HCT116 (cell line): ENCODE data around the gene LAMTOR4. TPM values are rescaled to one million over a fixed set of nuclear protein-coding genes. Genes with fewer than 3 reads are reported as not detected.

ENCODE experiments used
- ATAC-seq: fragments of 200-7000 bp; cut with Tn5 transposase; 2 replicates; pipeline ENCODE4 v1.9.1; 2020; ENCODE audit warnings: mild to moderate bottlenecking, moderate library complexity
- BruUV-seq: library from RNA; stranded (reverse); fragments of 400-500 nt; replicated peaks from 2 replicates; lab custom pipeline; 2021; lab: Mats Ljungman, UMichigan
- CTCF ChIA-PET: fragments of 300-600 bp; sonication (Branson Sonifier 250); formaldehyde crosslinking; loops from one replicate; lab custom pipeline; 2021; ENCODE audit warnings: antibody characterized with exemption; lab: Charles Lee
- POLR2A ChIA-PET: fragments of 300-600, 350-600 bp; sonication (Branson Sonifier 250); formaldehyde crosslinking; loops from one replicate; lab custom pipeline; 2021; ENCODE audit warnings: antibody characterized with exemption; lab: Charles Lee
- RAD21 ChIA-PET, 2 experiments: fragments of 300-600 bp; sonication (Branson Sonifier 250); formaldehyde crosslinking; loops; one replicate each; lab custom pipeline; 2023; ENCODE audit warnings: low total read pairs in 2 of 2; ENCODE audit not compliant: uncharacterized antibody in 2 of 2, unreplicated experiment in 2 of 2, low non-redundant PET in 1 of 2; lab: Charles Lee
- DNase-seq: peaks from one replicate; pipeline ENCODE4 v3.0.0-alpha.2; 2010; ENCODE audit warnings: low read depth, low spot score
- H2AFZ ChIP-seq: fragments of 200-600 bp; shearing (Covaris generic), sonication (generic); 2 replicates; pipeline ENCODE4 v1.6.1; 2017; ENCODE audit warnings: low read depth, mixed run types, mixed read lengths, antibody characterized with exemption, low read length; ENCODE audit not compliant: poor library complexity, severe bottlenecking
- H3K27ac ChIP-seq: 2 replicates; pipeline ENCODE4 v1.5.1; 2012; ENCODE audit warnings: low read depth, low read length
- H3K27me3 ChIP-seq: fragments of 200-600 bp; sonication (generic); 2 replicates; pipeline ENCODE4 v1.6.1; 2016; ENCODE audit warnings: mixed run types, low read length, mixed read lengths; ENCODE audit not compliant: insufficient read depth
- H3K36me3 ChIP-seq, 2 experiments: fragments of 200-500 bp in 1 of 2; fragments of 200-600 bp in 1 of 2; sonication (Bioruptor generic) in 1 of 2; sonication (generic) in 1 of 2; 2 replicates each; pipeline versions ENCODE4 v1.5.1 to v1.6.1; 2014 to 2016; ENCODE audit warnings: low read length in 2 of 2, inconsistent platforms in 1 of 2, mixed read lengths in 1 of 2, mixed run types in 1 of 2; ENCODE audit not compliant: insufficient read depth in 2 of 2, control insufficient read depth in 1 of 2
- H3K4me1 ChIP-seq, 2 experiments: fragments of 200-600 bp in 1 of 2; sonication (generic) in 1 of 2; 2 replicates each; pipeline versions ENCODE4 v1.5.1 to v1.6.1; 2012 to 2017; ENCODE audit warnings: low read length in 2 of 2, inconsistent platforms in 1 of 2, mild to moderate bottlenecking in 1 of 2, mixed read lengths in 1 of 2, mixed run types in 1 of 2, moderate library complexity in 1 of 2; ENCODE audit not compliant: insufficient read depth in 2 of 2, control insufficient read depth in 1 of 2
- H3K4me2 ChIP-seq: fragments of 200-600 bp; sonication (generic); 2 replicates; pipeline ENCODE4 v1.6.1; 2017; ENCODE audit warnings: mixed run types, low read length, mixed read lengths
- H3K4me3 ChIP-seq, 2 experiments: fragments of 200-600 bp in 1 of 2; sonication (generic) in 1 of 2; replicated peaks in 1 of 2; 2 replicates each; pipeline ENCODE4 v1.5.1; 2011 to 2016; ENCODE audit warnings: low read length in 2 of 2, control low read depth in 1 of 2, low read depth in 1 of 2, mild to moderate bottlenecking in 1 of 2, mixed read lengths in 1 of 2, mixed run types in 1 of 2
- H3K79me2 ChIP-seq: fragments of 200-600 bp; sonication (generic); 2 replicates; pipeline ENCODE4 v1.6.1; 2017; ENCODE audit warnings: mild to moderate bottlenecking, mixed run types, low read length, moderate library complexity, mixed read lengths; ENCODE audit not compliant: insufficient read depth
- H3K9ac ChIP-seq: fragments of 200-600 bp; sonication (generic); 2 replicates; pipeline ENCODE4 v1.6.1; 2016; ENCODE audit warnings: low read length, mixed read lengths
- H3K9me2 ChIP-seq: fragments of 200-600 bp; sonication (generic), shearing (Covaris generic); 2 replicates; pipeline ENCODE4 v1.6.1; 2017; ENCODE audit warnings: mixed run types, mild to moderate bottlenecking, moderate library complexity; ENCODE audit not compliant: insufficient read depth
- H3K9me3 ChIP-seq, 2 experiments: fragments of 200-500 bp in 1 of 2; fragments of 200-600 bp in 1 of 2; sonication (Bioruptor generic) in 1 of 2; sonication (generic) in 1 of 2; 2 replicates each; pipeline ENCODE4 v1.6.1; 2014 to 2017; ENCODE audit warnings: low read length in 2 of 2, mixed read lengths in 2 of 2, inconsistent platforms in 1 of 2, low read depth in 1 of 2, mild to moderate bottlenecking in 1 of 2, mixed run types in 1 of 2, moderate library complexity in 1 of 2; ENCODE audit not compliant: control insufficient read depth in 1 of 2, insufficient read depth in 1 of 2
- H4K20me1 ChIP-seq: fragments of 200-600 bp; sonication (generic), shearing (Covaris generic); 2 replicates; pipeline ENCODE4 v1.6.1; 2017; ENCODE audit warnings: mixed run types, mild to moderate bottlenecking, moderate library complexity; ENCODE audit not compliant: insufficient read depth
- CBX3 ChIP-seq: IDR thresholded peaks from 2 replicates; pipeline ENCODE4 v1.6.1; 2012; ENCODE audit warnings: low read depth
- CEBPB ChIP-seq: IDR thresholded peaks from 2 replicates; pipeline ENCODE4 v1.6.1; 2012; ENCODE audit warnings: low read depth
- ELF1 ChIP-seq: IDR thresholded peaks from 2 replicates; pipeline ENCODE4 v1.6.1; 2012; ENCODE audit warnings: low read depth, borderline replicate concordance
- EZH2 ChIP-seq: fragments of 200-600 bp; sonication (generic); IDR thresholded peaks from 2 replicates; pipeline ENCODE4 v1.6.1; 2017; ENCODE audit warnings: antibody characterized with exemption, mixed run types
- FOSL1 ChIP-seq: IDR thresholded peaks from 2 replicates; pipeline ENCODE4 v1.6.1; 2012; ENCODE audit warnings: low read depth
- SIN3A ChIP-seq: IDR thresholded peaks from 2 replicates; pipeline ENCODE4 v1.6.1; 2012; ENCODE audit warnings: low read depth
- YY1 ChIP-seq: IDR thresholded peaks from 2 replicates; pipeline ENCODE4 v1.6.1; 2011; ENCODE audit warnings: low read length, low read depth, moderate library complexity, mild to moderate bottlenecking; ENCODE audit not compliant: insufficient replicate concordance; ENCODE audit errors: extremely low read depth
- ZNF274 ChIP-seq: fragments of 200-500 bp; sonication (Bioruptor generic); IDR thresholded peaks from 2 replicates; pipeline ENCODE4 v1.6.1; 2014; ENCODE audit warnings: mild to moderate bottlenecking, low read depth, low read length, inconsistent platforms
- intact Hi-C: fragments of 100-400 bp; cut with micrococcal nuclease; formaldehyde crosslinking; loops from 2 replicates; pipeline ENCODE4 v1.10.0; 2022
- total RNA-seq: library from RNA; stranded (reverse); gene quantifications from one replicate; pipeline ENCODE4 v1.2.1, GENCODE V29; 2021; ENCODE audit not compliant: unreplicated experiment
- TF ChIP-seq, protein P1 (sequence below), 3 experiments: fragments of 200-600 bp in 1 of 3; sonication (generic) in 1 of 3; IDR thresholded peaks in 2 of 3; conservative IDR thresholded peaks in 1 of 3; 2 replicates each; pipeline ENCODE4 v1.5.1; 2012 to 2017; ENCODE audit warnings: low read depth in 2 of 3, low read length in 2 of 3, antibody characterized with exemption in 1 of 3, borderline replicate concordance in 1 of 3, control low read depth in 1 of 3, mild to moderate bottlenecking in 1 of 3, mixed read lengths in 1 of 3, mixed run types in 1 of 3, moderate library complexity in 1 of 3; ENCODE audit not compliant: insufficient read depth in 1 of 3
- TF ChIP-seq, protein P2 (sequence below): IDR thresholded peaks from 2 replicates; pipeline ENCODE4 v1.6.1; 2012; ENCODE audit warnings: low read depth
- TF ChIP-seq, protein P3 (sequence below): IDR thresholded peaks from 2 replicates; pipeline ENCODE4 v1.6.1; 2011; ENCODE audit warnings: mild to moderate bottlenecking, low read length, moderate library complexity; ENCODE audit not compliant: insufficient replicate concordance; ENCODE audit errors: extremely low read depth
- TF ChIP-seq, protein P4 (sequence below): IDR thresholded peaks from 2 replicates; pipeline ENCODE4 v1.6.1; 2012

Gene LAMTOR4
- total RNA-seq, 1 experiment from 2014 or later: 152 TPM

DNA sequence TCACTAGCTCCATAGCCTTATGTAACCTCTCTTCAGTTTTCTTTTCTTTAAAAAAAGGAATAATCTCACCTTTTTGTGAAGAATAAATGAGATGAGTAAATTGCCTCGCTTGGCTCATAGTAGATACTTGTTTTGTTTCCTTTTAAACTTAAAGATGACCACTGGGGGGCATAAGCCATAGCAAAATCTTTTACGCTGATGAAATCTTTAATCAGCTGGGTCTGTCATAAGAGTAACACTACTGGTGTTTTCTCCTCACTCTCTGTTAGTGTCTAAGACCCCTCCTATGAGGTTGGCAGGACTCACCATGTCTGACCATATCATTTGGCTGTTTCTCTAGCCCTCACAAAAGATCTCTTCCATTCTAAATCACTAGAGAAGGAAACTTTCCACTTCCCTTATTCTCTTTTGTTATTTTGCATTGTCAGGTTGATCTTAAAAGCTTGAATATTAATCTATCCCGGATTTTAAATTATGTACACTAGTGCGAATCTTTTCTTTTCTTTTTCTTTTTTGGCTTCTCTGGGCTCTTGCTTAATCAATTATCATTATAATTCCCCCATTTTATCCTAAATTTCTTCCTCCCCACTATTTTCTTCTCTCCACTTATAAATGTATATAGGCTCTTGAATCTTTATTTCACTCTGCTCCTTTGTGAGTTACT lies 41.5 kb downstream of the LAMTOR4 start (continued):
- TF ChIP-seq, protein P1, sequence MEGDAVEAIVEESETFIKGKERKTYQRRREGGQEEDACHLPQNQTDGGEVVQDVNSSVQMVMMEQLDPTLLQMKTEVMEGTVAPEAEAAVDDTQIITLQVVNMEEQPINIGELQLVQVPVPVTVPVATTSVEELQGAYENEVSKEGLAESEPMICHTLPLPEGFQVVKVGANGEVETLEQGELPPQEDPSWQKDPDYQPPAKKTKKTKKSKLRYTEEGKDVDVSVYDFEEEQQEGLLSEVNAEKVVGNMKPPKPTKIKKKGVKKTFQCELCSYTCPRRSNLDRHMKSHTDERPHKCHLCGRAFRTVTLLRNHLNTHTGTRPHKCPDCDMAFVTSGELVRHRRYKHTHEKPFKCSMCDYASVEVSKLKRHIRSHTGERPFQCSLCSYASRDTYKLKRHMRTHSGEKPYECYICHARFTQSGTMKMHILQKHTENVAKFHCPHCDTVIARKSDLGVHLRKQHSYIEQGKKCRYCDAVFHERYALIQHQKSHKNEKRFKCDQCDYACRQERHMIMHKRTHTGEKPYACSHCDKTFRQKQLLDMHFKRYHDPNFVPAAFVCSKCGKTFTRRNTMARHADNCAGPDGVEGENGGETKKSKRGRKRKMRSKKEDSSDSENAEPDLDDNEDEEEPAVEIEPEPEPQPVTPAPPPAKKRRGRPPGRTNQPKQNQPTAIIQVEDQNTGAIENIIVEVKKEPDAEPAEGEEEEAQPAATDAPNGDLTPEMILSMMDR (IDR thresholded peaks at IDR 0.05 in 2 of 3, conservative IDR thresholded peaks at IDR 0.05 in 1 of 3; ENCODE audit: borderline replicate concordance in 1 of 3, insufficient read depth in 1 of 3, low read depth in 2 of 3, low read length in 2 of 3): peak; percentile 50 to 81 (median 64); a peak in 5 of 6 replicates
- TF ChIP-seq, all 23 proteins: peak for 6

DNA sequence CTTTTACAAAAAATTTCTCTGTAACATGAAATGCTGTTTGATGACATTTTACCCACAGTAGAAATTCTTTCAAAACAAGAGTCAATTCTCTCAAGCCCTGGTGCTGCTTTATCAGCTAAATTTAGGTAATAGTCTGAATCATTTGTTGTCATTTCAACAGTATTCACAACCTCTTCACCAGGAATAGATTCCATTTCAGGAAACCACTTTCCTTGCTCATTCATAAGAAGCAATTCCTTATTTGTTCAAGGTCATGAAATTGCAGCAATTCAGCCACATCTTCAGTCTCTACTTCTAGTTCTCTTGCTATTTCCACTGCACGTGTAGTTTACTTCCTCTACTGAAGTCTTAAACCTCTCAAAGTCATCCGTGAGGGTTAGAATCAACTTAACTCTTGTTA lies 43.1 kb downstream of the LAMTOR4 start:
- Histone ChIP-seq H3K36me3 (no peaks in the 10 kb centered on the region), H3K4me2 (no peak overlapping the region), H3K4me3 (no peak overlapping the region), H3K9me3 (no peaks in the 10 kb centered on the region), H4K20me1 (no peaks in the 10 kb centered on the region), H3K79me2 (no peaks in the 10 kb centered on the region), H3K27ac (no peak overlapping the region), H2AFZ (no peak overlapping the region), H3K9ac (no peak overlapping the region), H3K27me3 (no peaks in the 10 kb centered on the region), H3K4me1 (peaks cover 0 to 4% of the 10 kb centered on the region in 2 experiments; a peak in 2 of 4 replicates), H3K9me2 (no peaks in the 10 kb centered on the region)
- CTCF ChIA-PET: no interaction called here
- BruUV-seq: no TSS peak
- intact Hi-C loops: loop anchor here (10.0 kb wide), 1 partner anchor 213 kb away; no protein-coding TSS in a partner anchor
- TF ChIP-seq, protein P2, sequence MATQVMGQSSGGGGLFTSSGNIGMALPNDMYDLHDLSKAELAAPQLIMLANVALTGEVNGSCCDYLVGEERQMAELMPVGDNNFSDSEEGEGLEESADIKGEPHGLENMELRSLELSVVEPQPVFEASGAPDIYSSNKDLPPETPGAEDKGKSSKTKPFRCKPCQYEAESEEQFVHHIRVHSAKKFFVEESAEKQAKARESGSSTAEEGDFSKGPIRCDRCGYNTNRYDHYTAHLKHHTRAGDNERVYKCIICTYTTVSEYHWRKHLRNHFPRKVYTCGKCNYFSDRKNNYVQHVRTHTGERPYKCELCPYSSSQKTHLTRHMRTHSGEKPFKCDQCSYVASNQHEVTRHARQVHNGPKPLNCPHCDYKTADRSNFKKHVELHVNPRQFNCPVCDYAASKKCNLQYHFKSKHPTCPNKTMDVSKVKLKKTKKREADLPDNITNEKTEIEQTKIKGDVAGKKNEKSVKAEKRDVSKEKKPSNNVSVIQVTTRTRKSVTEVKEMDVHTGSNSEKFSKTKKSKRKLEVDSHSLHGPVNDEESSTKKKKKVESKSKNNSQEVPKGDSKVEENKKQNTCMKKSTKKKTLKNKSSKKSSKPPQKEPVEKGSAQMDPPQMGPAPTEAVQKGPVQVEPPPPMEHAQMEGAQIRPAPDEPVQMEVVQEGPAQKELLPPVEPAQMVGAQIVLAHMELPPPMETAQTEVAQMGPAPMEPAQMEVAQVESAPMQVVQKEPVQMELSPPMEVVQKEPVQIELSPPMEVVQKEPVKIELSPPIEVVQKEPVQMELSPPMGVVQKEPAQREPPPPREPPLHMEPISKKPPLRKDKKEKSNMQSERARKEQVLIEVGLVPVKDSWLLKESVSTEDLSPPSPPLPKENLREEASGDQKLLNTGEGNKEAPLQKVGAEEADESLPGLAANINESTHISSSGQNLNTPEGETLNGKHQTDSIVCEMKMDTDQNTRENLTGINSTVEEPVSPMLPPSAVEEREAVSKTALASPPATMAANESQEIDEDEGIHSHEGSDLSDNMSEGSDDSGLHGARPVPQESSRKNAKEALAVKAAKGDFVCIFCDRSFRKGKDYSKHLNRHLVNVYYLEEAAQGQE: no peak
- TF ChIP-seq ELF1: no peak
- TF ChIP-seq EZH2: no peak
- TF ChIP-seq, protein P3, sequence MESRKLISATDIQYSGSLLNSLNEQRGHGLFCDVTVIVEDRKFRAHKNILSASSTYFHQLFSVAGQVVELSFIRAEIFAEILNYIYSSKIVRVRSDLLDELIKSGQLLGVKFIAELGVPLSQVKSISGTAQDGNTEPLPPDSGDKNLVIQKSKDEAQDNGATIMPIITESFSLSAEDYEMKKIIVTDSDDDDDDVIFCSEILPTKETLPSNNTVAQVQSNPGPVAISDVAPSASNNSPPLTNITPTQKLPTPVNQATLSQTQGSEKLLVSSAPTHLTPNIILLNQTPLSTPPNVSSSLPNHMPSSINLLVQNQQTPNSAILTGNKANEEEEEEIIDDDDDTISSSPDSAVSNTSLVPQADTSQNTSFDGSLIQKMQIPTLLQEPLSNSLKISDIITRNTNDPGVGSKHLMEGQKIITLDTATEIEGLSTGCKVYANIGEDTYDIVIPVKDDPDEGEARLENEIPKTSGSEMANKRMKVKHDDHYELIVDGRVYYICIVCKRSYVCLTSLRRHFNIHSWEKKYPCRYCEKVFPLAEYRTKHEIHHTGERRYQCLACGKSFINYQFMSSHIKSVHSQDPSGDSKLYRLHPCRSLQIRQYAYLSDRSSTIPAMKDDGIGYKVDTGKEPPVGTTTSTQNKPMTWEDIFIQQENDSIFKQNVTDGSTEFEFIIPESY: no peak
- no peak for TF ChIP-seq FOSL1
- TF ChIP-seq ZNF274: no peak
- no peak for TF ChIP-seq CBX3
- TF ChIP-seq YY1: no peak
- no peak for TF ChIP-seq SIN3A
- no peak for TF ChIP-seq CEBPB
- TF ChIP-seq, protein P4, sequence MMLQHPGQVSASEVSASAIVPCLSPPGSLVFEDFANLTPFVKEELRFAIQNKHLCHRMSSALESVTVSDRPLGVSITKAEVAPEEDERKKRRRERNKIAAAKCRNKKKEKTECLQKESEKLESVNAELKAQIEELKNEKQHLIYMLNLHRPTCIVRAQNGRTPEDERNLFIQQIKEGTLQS: no peak
- POLR2A ChIA-PET: no interaction called here
- ATAC-seq (no peak), DNase-seq (no peak)
- RAD21 ChIA-PET: no interaction called here
